ENCODE results near the gene SORCS2.

Gene SORCS2

DNA sequence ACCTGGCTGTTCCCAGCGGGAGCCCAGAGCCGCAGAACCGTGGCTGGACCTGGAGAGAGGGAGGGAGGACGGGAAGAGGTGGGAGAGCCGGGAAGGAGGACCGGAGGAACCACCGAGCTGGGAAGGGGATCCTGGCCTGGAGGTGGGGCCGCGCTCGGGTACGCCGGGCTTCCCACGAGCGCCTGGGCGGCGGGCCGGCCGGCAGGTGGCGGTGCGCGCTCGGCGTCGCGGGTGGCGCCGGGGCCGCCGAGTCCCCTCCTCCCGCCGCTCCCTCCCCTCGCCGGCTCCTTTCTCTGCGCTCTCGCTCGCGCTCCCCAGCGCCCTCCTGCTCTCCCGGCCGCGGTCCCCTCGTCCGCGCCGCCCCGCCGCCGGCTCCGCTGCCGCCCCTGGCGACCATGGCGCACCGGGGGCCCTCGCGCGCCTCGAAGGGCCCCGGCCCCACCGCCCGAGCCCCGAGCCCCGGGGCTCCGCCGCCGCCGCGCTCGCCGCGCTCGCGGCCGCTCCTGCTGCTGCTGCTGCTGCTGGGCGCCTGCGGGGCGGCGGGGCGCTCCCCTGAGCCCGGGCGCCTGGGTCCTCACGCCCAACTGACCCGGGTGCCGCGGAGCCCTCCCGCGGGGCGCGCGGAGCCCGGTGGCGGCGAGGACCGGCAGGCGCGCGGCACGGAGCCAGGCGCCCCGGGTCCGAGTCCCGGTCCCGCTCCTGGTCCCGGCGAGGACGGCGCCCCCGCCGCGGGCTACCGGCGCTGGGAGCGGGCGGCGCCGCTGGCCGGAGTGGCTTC, at the start of gene SORCS2:
TSS of gene SORCS2 (plus strand) at position 287 of the 778 bp plus-strand sequence.
- DNase-seq = peak; percentile 63

DNA sequence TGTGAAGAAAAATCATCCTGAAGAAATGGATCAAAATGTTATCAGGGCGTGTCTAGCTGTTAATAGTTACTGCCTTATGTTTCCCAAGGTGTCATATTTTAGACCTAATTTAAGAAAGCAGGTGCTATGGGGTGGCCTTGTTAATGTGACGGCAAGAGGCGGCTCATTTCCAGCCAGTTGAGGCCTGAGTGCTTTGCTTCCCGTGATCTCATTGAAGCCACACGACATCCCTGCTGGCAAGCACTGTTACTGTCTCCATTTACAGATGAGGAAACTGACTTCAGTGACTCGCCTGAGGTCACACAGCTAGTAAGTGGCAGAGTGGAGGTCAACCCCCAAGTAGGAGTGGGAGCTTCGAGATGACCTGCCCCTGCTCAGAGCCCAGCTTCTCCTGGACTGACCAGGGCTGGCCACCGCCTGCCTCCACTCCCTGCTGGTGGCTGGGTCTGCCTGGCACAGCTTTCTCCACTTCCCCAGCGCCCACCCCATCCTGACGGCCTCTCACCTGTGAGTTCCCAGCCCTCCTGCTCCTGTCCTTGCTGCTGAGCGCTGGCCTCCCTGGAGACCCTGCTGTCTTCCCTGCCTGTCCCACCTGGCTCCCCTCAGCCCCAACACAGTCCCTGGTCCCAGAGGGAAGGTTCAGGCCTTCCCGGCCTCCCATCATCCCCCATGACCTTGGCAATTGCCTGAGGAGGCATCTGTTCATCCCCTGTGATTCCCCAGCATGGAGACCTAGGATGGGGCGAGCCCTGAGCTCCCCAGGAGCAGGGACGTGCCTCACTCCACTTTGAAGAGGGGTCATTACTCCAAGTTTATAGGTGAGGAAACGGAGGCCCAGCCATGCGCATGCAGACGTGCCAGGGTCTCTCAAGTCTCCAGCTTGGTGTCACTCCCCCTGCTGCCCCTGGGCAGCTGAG, 47.7 kb upstream of the SORCS2 start:
- DNase-seq = no peak

DNA sequence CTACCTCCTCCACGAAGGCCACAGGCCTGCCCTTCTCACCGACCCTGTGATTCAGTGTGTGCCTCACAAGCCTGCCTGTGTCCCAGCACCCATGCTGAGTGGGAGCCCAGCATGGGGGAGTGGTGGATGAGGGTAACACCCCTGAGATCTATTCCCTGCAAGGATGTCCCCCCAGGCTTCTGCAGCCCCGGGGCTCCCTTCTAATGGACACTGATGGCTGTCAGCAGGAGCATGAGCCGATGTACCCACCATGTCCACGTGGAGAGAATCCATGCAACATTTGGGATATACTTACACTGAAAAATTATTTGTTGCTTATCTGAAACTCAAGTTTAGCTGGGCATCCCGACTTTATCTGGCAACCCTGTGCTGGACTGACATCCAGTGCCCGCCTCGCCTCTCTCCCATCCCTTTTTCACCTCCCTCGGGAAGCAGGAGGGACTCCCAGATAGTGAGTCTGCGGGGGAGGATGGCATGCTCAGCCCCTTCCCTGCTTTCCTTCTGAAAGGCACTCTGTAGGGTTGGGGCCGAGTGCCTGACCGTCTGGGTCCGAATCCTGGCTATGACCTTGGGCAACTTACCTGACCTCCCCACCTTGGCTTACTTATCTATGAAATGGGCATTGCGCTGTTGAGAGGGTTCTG, 46.9 kb upstream of the SORCS2 start:
- no peak for DNase-seq

DNA sequence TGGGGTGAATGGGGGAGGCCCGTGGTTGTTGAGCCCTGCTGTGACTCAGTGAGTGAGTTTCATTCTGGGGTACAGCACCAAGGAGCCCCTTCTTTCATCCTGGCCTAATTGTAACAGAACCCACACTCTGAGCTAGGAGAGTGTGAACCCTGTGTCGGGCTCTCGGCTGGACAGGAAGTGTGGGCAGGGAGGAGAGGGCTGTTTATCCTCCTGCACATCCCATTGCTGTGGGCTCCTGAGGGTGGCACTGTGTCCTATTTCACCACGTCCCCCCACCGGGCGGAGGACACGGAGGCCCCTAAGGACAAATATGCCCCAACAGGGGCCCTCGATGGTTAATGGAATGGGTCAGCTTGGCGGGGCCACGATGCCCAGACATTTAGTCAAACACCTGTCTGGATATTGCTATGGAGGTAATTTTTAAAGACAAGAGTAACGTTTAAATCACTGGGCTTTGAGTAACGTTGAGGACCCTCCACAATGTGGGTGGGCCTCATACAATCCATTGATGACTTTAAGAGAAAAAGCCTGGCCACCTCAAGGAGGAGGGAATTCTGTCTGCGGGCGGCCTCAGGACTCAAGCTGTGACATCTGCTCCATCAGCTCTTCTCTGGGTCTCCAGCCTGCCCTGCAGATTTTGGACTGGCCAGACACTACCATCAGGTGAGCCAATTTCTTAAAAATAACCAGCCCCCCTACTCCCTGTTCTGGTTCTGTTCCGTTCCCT, 46.1 kb upstream of the SORCS2 start:
- no peak for DNase-seq

DNA sequence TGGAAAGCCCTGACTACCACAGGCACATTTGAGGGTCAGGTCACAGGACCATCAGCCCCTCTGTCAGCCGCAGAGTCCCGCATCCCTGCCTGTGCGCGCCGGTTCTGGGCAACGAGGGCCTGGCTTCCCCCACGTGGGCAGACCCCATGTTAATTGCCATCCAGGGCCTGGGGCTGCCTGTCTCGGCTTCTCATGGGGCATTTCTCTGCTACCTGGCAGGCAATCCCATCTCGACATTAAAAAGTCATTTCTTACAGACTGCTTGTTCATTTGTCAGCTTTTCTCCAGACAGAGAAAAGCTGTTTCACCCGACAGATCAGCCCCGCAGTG, 45.6 kb upstream of the SORCS2 start:
- DNase-seq = no peak

DNA sequence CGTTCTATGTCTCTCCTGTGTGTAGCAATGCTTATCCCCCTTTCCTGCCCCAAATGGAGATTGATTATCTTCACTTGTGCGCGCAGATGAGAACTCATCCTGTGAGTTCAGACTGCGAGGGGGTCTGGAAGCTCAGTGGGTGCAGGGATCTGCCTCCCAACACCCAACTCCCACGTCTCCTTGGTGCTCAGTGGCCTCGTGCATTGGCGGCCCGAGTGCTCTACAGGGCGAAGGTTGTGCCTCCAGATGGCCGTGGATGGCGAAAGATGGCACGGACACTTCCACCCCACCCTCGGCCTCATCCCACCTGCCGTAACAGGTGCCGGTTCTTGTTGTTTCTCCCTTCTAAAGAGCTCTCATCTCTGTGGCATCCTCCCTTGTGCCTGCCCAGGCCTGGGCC, 45.1 kb upstream of the SORCS2 start:
- no peak for DNase-seq

DNA sequence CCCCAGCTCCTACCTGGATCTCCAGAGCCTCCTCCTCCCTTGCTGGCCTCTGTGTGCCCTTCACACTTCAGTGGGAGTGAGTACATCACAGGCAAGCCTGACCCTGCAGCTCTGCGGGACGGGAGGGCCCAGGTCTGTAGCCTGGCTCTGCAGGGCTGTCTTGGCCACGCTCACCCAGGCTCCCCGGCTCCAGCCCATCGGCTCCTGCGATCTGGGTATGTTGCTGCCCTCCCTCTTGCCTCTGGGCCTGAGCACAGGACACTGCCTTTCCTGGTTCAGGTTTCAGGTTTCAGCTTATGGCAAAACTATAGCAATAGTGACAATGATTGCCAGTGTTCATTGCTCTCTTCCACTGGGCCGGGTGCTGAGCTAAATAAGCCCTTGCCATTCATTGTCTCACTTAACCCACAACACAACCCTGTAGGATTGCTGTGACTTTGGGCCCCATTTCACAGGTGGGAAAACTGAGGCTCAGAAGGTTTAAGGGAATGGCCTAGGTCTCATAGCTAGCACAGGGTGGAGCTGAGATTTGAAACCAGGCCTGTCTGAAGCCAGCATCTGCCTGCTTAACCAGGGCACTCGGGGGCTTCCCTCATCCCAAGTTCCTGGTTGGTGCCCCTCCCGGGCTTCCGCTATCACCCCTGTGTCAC, 44.6 kb upstream of the SORCS2 start:
- no peak for DNase-seq

DNA sequence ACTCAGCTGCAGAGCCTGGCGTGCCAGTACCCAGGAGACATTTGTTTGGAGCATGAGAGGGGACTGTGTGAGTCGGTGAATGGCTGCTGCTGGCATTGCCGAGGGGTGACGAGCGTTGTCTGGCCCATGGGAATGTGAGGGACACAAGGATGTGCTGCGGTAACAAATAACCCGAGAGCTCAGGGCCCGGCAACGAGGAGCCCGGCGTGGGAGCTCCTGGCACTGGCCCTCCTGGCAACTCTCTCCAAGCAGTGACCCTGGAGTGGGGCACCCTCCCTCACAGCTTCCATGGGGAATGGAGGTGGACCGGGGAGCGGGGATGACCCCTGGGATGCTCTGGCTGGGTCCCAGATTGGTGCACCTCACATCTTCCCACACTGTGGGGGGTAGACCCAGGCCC, 44.0 kb upstream of the SORCS2 start:
- no peak for DNase-seq

DNA sequence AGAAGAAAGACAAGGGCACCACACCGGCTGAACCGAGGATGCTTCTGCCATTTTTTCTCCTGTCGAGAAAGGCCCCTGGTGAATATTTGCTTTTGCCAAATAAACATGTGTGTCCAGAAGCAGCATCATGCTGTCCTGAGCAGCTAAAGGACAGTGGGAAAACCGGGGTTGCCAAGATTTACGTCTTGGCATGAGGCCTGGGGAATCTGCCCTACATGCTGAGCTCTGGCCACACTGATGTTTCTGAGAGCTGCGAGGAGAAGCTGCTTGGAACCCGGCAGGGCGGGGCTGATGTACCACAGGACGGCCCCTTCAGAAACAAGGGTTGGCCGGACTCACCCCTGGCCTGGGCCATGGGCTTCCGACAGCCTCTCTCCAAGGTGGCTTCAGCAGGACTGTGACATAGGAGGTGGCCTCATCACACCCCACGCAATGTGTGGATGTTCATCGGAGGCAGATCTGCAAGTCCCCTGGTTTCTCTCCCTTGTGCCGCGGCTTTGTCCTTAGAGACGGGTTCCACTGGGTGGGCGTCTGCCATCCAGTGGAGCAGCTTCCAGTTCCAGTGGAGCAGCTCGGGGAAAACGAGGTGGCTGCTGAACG, 42.2 kb upstream of the SORCS2 start:
- no peak for DNase-seq

DNA sequence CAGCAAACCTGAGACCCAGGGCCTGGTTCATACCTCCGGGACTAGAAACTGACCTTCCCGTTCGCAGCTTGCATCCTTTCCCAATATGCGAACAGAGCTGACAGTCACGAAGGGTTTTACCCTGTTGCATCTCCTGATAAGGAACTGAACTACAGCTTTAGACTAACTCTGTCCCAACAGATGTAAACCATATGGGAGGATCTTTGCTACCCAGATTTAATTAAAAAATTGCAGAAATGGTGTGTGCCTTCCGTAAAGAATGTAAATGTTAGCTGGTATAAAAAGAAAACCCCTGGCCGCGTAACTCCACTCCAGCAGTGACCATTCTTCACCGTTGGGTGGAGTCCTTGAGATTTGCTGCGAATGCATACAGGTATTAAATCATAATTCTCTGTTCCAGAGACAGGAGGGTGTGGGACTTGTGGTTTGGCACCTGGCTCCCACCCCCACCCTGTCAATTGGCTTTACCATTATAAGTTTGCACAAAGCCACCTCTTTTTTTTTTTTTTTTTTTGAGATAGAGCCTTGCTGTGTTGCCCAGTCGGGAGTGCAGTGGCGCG, 40.6 kb upstream of the SORCS2 start:
- no peak for DNase-seq

DNA sequence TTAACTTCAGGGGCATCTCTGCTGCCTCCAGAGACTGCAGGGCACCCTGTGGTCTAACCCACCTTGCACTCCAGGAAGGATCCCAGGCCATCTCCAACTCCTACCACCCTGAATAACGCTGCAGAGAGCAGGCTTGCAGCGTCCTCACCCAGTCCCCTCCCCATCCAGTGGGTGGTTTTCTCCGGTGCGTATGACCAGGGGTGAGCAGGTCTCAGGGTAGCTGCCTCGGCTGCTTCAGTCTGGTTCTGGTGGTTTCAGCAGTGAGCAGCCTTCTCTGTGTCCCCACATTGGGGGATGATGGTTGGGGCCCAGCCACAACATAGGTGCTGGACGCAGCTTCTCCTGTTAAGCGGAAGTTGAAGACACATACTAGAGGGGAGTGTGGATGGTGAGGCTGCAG, 38.6 kb upstream of the SORCS2 start:
- no peak for DNase-seq

DNA sequence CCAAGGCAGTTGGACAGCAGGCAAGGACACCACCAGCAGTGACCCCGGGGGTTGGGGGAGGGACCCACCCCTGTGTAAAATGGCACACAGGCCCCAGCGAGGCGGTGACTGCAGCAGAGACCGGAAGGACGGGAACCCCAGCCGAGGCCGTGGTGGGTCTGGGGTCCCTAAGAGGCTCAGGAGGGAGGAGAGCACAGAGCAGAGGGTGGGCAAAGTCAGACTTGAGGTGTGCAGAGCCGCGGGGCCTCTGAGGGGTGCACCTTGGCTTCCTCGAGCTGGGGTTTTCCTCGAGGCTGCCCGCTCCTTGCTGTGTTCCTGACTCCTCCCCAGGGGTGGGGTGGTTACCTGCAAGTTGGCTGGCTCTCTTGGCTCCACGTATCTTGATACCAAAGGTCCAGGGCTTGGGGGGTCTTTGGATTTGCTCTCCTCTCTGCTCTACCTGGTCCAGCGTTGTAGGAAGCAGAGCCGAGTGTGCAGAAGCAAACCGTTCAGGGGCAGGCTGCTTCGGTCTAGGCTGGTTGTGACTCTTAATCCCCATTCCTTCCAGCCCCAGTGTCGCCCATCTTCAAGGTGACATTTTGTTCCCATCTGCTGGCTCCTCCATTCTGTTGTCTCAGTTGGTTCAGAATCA, 37.9 kb upstream of the SORCS2 start:
- DNase-seq = no peak

DNA sequence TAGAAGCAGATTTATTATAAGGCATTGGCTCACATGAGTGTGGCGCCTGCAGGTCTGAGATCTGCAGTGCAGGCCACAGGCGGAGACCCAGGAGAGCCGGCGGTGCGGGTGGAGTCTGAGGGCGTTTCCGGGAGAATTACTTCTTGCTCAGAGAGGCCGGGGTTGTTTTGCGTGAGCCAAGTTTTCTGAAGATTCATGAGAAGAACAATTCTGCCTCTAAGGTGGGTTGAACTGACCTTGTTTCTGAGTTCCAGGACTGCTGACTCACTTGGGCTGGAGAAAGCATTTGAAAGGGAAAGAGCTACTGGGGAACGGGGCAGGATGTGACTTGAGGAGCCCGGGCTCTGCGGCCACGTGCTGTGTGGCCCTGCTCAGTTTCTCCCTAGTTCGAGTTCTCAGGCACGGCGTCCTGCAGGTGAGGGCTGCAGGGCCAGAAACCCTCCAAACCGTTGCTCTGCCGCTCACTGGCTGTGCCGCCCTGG, 36.7 kb upstream of the SORCS2 start:
- DNase-seq = no peak

DNA sequence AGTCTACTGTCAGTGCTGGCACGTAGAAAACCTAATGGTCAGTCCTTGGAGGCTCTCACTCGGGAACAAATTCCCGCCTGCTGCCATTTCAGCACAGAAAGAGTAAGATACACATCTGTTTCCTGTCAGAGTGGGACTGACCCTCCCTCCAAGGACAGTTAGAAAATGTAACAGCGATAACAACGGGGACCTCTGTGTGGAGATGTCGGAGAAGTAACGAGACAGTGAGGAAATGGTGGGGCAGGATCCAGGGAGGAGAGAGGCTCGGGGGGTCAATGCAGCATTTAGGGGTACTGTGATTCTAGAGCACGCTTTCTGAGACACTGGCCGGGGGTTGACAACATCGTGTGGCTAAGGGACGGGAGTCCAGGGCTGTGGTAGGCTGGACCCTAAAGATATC, 36.0 kb upstream of the SORCS2 start:
- DNase-seq = no peak

DNA sequence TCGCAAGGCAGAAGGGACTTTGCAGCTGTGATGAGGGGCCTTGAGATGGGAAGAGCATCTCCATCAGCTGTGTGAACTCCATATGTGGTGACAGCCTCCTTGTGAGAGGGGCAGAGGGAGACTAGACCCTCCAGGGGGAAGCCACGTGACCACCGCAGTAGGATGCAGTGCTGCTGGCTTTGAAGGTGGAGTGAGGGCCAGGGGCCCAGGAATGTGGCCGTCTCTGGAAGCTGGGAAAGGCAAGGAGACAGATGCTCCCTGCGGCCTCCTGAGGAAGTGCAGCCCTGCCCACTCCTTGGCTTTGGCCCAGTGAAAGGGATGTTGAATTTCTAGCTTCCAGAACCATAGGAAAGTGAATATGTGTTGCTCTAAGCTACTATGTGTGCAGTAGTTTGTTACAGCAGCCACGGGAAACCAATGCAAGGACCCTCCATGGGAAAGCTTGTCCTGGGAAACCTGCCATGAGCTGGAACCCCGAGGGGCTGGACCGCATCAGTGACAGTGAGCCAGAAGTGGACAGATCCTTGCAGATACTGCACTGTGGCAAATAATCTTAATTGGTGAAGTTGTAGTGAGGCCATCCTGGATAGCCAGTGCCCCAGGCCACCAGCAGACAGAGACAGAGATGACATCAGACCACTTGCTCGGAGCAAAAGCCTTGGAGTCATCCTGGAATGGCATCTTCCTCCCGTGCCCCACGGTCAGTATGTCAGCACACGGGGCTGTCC, 35.4 kb upstream of the SORCS2 start:
- DNase-seq = no peak

DNA sequence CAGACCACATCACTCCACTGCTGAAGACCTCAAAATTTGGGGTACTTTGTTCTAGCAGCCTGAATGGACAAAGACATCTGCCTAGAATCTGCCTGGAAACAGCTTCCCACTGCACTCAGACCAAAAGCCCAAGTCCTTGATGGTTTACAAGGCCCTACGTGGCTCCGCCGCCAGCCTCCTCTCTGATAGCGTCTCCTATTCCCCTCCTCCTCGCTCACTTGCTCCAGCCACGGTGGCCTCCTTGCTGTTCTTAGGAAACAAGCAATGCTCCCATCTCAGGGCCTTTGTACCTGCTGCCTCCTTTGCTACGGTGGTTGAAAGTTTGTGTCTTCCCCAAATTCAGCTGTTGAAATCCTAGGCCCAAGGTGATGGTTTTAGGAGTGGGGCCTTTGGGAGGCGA, 34.7 kb upstream of the SORCS2 start:
- no peak for DNase-seq

DNA sequence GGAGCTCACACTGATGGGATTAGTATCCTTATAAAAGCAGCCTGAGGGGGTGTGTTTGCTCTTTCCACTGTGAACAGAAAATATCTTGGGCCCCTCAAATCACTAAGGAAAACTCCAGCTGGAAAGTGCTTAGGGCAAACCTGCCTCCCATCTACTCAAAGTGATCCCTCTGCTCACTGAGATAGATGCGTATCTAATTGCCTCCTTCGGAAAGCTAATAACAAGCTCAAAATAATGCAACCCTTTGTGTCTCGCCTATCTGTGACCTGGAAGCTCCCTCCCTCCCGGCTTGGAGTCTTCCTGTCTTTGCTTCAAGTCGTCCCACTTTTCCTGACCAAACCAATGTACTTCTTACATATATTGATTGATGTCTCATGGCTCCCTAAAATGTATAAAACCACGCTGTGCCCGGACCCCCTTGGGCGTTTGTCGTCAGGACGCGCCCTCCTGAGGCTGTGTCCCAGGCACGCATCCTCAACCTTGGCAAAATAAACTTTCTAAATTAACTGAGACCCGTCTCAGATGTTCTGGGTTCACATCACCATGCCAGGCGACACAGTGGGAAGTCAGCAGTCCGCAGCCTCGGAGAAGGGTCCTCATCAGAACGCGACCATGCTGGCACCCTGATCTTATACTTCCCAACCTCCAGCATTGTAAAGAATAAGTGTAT, 34.1 kb upstream of the SORCS2 start:
- no peak for DNase-seq

DNA sequence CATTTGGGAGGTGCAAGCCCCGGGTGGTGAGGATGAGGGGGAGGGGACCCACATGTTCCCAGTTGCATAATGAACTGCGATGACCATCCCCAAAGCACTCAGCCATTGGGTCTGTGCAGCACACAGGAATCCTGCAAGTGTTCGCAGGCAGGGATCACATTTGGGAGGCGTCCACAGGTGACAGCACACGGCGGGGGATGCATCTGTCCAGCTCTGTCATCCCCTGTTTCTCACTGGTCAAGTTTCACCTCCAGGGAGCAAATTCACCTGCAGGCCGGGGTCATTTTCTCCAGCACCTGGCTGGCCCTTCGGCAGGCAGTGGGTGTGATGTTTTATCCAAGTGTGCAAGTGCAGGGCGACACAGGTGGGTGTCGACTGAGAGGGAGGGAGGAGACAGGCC, 33.3 kb upstream of the SORCS2 start:
- no peak for DNase-seq

DNA sequence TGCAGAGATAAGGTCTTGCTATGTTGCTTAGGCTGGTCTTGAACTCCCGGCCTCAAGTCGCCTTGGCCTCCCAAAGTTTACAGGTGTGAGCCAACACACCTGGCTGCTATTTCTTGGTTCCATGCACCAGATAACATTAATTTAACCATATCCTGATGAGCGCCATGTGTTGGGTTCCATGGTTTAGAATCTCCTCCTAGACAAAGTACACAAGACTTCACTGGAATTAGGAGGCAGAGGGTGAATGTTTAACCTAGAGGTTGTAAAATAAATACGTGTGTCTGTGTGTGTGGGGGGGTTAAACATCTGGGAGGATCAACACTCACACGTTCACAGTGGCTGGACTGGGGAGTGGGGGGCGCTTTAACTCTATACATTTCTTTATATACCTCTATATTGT, 32.4 kb upstream of the SORCS2 start:
- DNase-seq = no peak

DNA sequence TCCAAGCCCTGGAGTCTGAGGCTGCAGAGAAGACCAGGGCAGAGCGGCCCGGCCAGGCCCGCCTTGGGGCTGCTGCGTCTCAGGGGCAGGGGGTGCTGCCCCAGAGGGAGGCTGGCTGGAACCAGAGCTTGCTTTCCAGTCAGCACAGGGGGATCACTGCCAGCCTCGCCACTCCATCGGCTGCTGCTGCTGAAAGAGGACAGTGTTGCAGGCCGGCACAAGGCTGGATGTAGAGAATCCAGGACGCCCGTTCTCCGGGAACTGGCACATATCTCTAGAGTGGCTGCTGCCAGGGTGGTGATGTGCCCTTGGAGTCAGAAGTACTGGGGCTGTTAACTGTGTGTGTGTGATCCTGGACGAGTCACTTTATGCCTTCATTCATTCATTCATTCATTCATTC, 31.9 kb upstream of the SORCS2 start:
- DNase-seq = no peak

Data from stimulated activated CD8-positive, alpha-beta memory T cell treated with anti-CD3 and anti-CD28 coated beads, Interleukin-4, amount 100 ng/mL, for 48 hours (primary cell).